VCaP (cell line): ENCODE measurements around the gene SMIM35.

Experiments used
- H3K27ac ChIP-seq: fragments of 450-650 bp; 2 replicates; pipeline ENCODE4 v1.5.1; 2017
- CTCF ChIP-seq: fragments of 450-650 bp; conservative IDR thresholded peaks from 2 replicates; pipeline ENCODE4 v1.5.1; 2017; ENCODE audit warnings: mild to moderate bottlenecking, moderate library complexity

Gene SMIM35

GRCh38 chr11:118117790-118118601, 31.2 kb upstream of the SMIM35 start:
- no peak overlapping the region for H3K27ac ChIP-seq
- no peak for TF ChIP-seq CTCF

DNA sequence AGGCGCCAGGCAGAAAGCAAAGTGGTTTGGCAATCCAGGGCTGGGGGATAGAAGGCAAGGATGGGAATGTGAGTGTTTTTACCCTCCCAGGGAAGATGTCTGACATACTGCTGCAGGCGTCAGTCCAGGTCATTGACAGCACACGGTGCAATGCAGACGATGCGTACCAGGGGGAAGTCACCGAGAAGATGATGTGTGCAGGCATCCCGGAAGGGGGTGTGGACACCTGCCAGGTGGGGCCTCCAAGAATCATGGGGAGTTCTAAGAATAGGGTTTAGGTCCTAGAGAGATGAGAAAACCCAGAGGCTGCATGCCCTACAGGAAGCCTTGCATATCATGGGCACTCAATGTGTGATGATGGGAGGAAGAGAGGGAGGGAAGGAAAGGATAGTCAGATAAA, 28.3 kb upstream of the SMIM35 start:
- no peak for TF ChIP-seq CTCF

DNA sequence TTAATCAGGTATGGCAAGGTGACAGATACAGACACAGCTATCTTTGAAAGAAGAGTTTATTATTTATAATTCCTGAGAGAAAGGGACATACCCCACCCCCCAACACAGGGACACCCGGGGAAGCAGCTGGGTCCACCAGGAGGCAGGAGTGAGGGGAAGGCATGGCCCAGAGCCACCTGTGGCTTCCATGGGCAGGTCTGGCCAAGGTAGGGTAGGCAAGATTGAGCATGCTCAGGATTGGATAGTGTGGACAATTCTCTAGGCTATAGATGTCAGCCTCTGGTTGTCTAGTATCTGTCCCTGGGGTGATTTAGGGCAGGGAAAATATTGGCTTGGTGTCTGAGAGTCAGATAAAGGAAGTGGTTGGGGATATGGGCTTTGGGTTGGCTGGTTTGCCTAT, 27.5 kb upstream of the SMIM35 start:
- H3K27ac ChIP-seq: no peak overlapping the region
- TF ChIP-seq CTCF: no peak

More for the DNA sequence above, 28.3 kb upstream of the SMIM35 start:
- H3K27ac ChIP-seq: no peak overlapping the region

- H3K27ac ChIP-seq: no peak overlapping the region
- TF ChIP-seq CTCF: no peak
Observed at GRCh38 chr11:118112711-118113430, 26.1 kb upstream of the SMIM35 start.

GRCh38 chr11:118111744-118112035, 24.9 kb upstream of the SMIM35 start:
- TF ChIP-seq CTCF: no peak
- no peak overlapping the region for H3K27ac ChIP-seq

DNA sequence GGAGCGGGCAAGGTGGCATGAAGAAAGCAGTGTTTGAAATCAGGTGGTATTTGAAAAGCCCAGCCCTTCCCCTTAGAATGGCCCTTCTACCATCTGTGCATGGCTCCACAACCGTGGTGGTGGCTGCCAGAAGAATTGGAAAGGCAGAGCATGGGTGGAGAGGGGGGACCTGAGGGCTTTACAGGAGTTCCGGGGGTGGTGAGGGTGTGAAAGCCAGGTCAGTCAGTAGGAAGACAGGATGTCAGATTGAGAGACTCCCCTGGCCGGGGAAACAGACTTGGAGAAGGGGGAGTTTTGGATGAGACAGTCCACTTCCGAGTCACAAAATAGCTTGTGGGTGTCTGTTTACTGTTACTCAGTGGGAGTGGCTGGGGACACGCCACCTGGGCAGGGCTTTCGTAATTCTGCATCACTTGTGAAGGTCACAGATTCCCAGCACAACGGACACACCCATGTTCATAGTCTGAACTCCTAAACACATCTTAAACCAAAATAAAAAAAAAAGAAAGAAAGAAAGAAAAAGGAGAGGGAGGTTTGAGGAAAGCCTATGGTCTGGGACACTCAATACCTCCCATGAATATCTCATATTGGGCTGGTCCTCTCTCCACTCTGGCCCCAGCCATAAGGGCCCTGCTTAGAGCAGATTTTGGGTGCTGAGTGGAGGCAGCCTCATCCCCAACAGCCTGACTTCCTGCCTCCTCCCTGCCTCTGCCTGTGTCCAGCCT, 24.4 kb upstream of the SMIM35 start:
- no peak overlapping the region for H3K27ac ChIP-seq
- no peak for TF ChIP-seq CTCF

- no peak overlapping the region for H3K27ac ChIP-seq
- TF ChIP-seq CTCF: no peak
Observed at GRCh38 chr11:118109231-118109630, 22.5 kb upstream of the SMIM35 start.
